Keratinocyte (primary cell): ENCODE results near the gene CASTOR2. TPM values are rescaled to one million over a fixed set of nuclear protein-coding genes. Genes with fewer than 3 reads are reported as not detected.
"Not testable (repeated sequence)": the region's sequence is repeated elsewhere in the genome, so short reads cannot be mapped to it uniquely, and the experiment has no call there.

Experiments used
- DNase-seq: peaks from one replicate; pipeline ENCODE4 v3.0.0-alpha.2; 2011; ENCODE audit warnings: low read depth, missing footprints, low spot score
- FAIRE-seq: peaks from 2 replicates; lab custom pipeline; 2011; peaks lifted over from hg19 to GRCh38; lab: Jason Lieb, UNC
- H2AFZ ChIP-seq: 2 replicates; pipeline ENCODE4 v1.6.0; 2012; ENCODE audit warnings: low read length, control low read depth, inconsistent platforms; ENCODE audit not compliant: control insufficient read depth
- H3K27ac ChIP-seq: 2 replicates; pipeline ENCODE4 v1.5.1; 2011; ENCODE audit warnings: low read length; ENCODE audit not compliant: control insufficient read depth, insufficient read depth
- H3K27me3 ChIP-seq: 3 replicates; pipeline ENCODE4 v1.6.0; 2011; ENCODE audit warnings: low read length; ENCODE audit not compliant: control insufficient read depth, insufficient read depth; ENCODE audit errors: extremely low read depth
- H3K36me3 ChIP-seq, 2 experiments: 2 replicates in 1 of 2; 3 replicates in 1 of 2; pipeline ENCODE4 v1.5.1; 2011; ENCODE audit warnings: low read length in 2 of 2, mild to moderate bottlenecking in 1 of 2; ENCODE audit not compliant: control insufficient read depth in 2 of 2, insufficient read depth in 2 of 2; ENCODE audit errors: extremely low read depth in 1 of 2
- H3K4me1 ChIP-seq: 3 replicates; pipeline ENCODE4 v1.5.1; 2011; ENCODE audit warnings: low read length; ENCODE audit not compliant: control insufficient read depth, insufficient read depth; ENCODE audit errors: extremely low read depth
- H3K4me2 ChIP-seq: 3 replicates; pipeline ENCODE4 v1.6.0; 2011; ENCODE audit warnings: low read depth, low read length; ENCODE audit not compliant: control insufficient read depth, insufficient read depth; ENCODE audit errors: extremely low read depth
- H3K4me3 ChIP-seq, 3 experiments: fragments of 200-600 bp in 1 of 3; sonication (generic) in 1 of 3; 2 replicates in 2 of 3; 3 replicates in 1 of 3; pipeline ENCODE4 v1.5.1; 2011 to 2016; ENCODE audit warnings: low read length in 3 of 3, mild to moderate bottlenecking in 3 of 3, control low read depth in 2 of 3, inconsistent platforms in 1 of 3, low read depth in 1 of 3, mixed read lengths in 1 of 3, mixed run types in 1 of 3, moderate library complexity in 1 of 3; ENCODE audit not compliant: control insufficient read depth in 2 of 3, insufficient read depth in 2 of 3; ENCODE audit errors: extremely low read depth in 1 of 3
- H3K79me2 ChIP-seq: 2 replicates; pipeline ENCODE4 v1.6.0; 2012; ENCODE audit warnings: low read length; ENCODE audit not compliant: control insufficient read depth, insufficient read depth
- H3K9ac ChIP-seq: 3 replicates; pipeline ENCODE4 v1.6.0; 2011; ENCODE audit warnings: low read length; ENCODE audit not compliant: control insufficient read depth, insufficient read depth; ENCODE audit errors: extremely low read depth
- H3K9me1 ChIP-seq: 3 replicates; pipeline ENCODE4 v1.6.0; 2011; ENCODE audit warnings: low read length; ENCODE audit not compliant: control insufficient read depth, insufficient read depth; ENCODE audit errors: extremely low read depth
- H3K9me3 ChIP-seq: 2 replicates; pipeline ENCODE4 v1.5.1; 2012; ENCODE audit warnings: low read depth, low read length; ENCODE audit not compliant: control insufficient read depth
- H4K20me1 ChIP-seq: 3 replicates; pipeline ENCODE4 v1.6.0; 2011; ENCODE audit warnings: low read length; ENCODE audit not compliant: control insufficient read depth, insufficient read depth; ENCODE audit errors: extremely low read depth
- dilution Hi-C: fragments of 300-500 bp; cut with MboI; formaldehyde crosslinking; loops from one replicate; pipeline ENCODE4 v1.7.0; 2020; ENCODE audit warnings: low sequenced_read_pairs; ENCODE audit not compliant: extremely low pct_ligation_motif_present
- polyA plus RNA-seq, 5 experiments: library from polyadenylated mRNA; depleted of rRNA in 3 of 5; stranded (reverse) in 3 of 5; stranded (forward) in 1 of 5; unstranded in 1 of 5; fragments of >200 nt; gene quantifications; 1 replicate in 1 of 5; 2 replicates in 3 of 5; 3 replicates in 1 of 5; pipeline versions ENCODE4 v1.2.1 to v1.2.3, GENCODE V29; 2011 to 2012; ENCODE audit warnings: missing spikeins in 2 of 5, low read depth in 1 of 5, low replicate concordance in 1 of 5

CASTOR2 gene
- polyA plus RNA-seq, 1 donor (not counting 4 experiments of a cell fraction or from before 2014, with no cell fraction given) = 0.75 TPM

- DNase-seq, H3K9ac ChIP-seq, H3K4me3 ChIP-seq, dilution Hi-C loops, H3K4me1 ChIP-seq, H3K27me3 ChIP-seq, FAIRE-seq, H3K79me2 ChIP-seq, H3K4me2 ChIP-seq, H2AFZ ChIP-seq, H3K27ac ChIP-seq, H3K9me1 ChIP-seq, H4K20me1 ChIP-seq, H3K36me3 ChIP-seq, H3K9me3 ChIP-seq: not testable (repeated sequence)
These were observed 10.7 kb upstream of the CASTOR2 start for GRCh38 chr7:74953774-74954173.

DNA sequence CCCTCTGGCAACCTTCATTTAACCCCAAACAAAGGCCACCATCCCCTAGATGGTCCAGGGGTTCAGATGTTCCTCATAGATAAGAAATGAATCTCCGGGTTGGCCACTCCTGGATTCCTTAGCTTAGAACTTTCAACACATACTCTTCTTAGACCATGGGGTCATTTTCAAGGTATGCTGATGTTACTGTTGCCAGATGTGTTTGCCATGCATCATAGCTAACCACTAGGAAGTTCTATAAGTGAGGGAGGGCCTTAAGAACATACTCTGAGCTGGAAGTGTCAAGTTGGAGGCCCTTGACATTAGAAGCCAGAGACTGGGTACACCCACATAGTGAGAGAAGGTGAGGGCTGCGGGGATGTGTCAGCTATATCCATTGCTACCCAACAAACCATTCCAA is 6.2 kb upstream of the CASTOR2 start:
- FAIRE-seq = not testable (repeated sequence)

GRCh38 chr7:74963704-74964510 is 598 bp upstream of the CASTOR2 start:
- DNase-seq, H3K9me3 ChIP-seq, H4K20me1 ChIP-seq, FAIRE-seq, H3K27ac ChIP-seq, H3K36me3 ChIP-seq, H2AFZ ChIP-seq, H3K4me3 ChIP-seq, H3K4me1 ChIP-seq, H3K4me2 ChIP-seq, H3K9ac ChIP-seq, H3K9me1 ChIP-seq, H3K79me2 ChIP-seq, H3K27me3 ChIP-seq, dilution Hi-C loops: not testable (repeated sequence)

More for the DNA sequence above, 6.2 kb upstream of the CASTOR2 start:
- H2AFZ ChIP-seq, H3K4me1 ChIP-seq, H4K20me1 ChIP-seq, H3K9ac ChIP-seq, H3K27ac ChIP-seq, H3K4me3 ChIP-seq, H3K4me2 ChIP-seq, H3K9me1 ChIP-seq, DNase-seq, H3K79me2 ChIP-seq, H3K36me3 ChIP-seq, H3K9me3 ChIP-seq, dilution Hi-C loops, H3K27me3 ChIP-seq: not testable (repeated sequence)

GRCh38 chr7:74966208-74966854 is 1.8 kb downstream of the CASTOR2 start:
- H3K4me3 ChIP-seq, H3K4me1 ChIP-seq, H2AFZ ChIP-seq, H3K9me1 ChIP-seq, H4K20me1 ChIP-seq, H3K4me2 ChIP-seq, DNase-seq, H3K27ac ChIP-seq, dilution Hi-C loops, FAIRE-seq, H3K79me2 ChIP-seq, H3K9ac ChIP-seq, H3K27me3 ChIP-seq, H3K36me3 ChIP-seq, H3K9me3 ChIP-seq: not testable (repeated sequence)

GRCh38 chr7:74966909-74967308 is 2.4 kb downstream of the CASTOR2 start:
- H3K79me2 ChIP-seq, H3K27ac ChIP-seq, dilution Hi-C loops, H3K4me2 ChIP-seq, H3K9me3 ChIP-seq, H3K27me3 ChIP-seq, FAIRE-seq, H3K9ac ChIP-seq, H3K4me1 ChIP-seq, H3K4me3 ChIP-seq, H2AFZ ChIP-seq, H4K20me1 ChIP-seq, H3K9me1 ChIP-seq, H3K36me3 ChIP-seq, DNase-seq: not testable (repeated sequence)
